Keratinocyte (primary cell): Measurements from ENCODE around the gene POLE2.
"Not testable (repeated sequence)": the region's sequence is repeated elsewhere in the genome, so short reads cannot be mapped to it uniquely, and the experiment has no call there.

Source experiments
- EZH2 ChIP-seq: IDR thresholded peaks from one replicate; pipeline ENCODE4 v1.6.1; 2012; ENCODE audit warnings: inconsistent platforms, mild to moderate bottlenecking, low read length, moderate library complexity
- TF ChIP-seq, protein P1 (sequence below), 3 experiments: IDR thresholded peaks in 1 of 3; conservative IDR thresholded peaks in 1 of 3; optimal IDR thresholded peaks in 1 of 3; 2 replicates in 2 of 3; 3 replicates in 1 of 3; pipeline versions ENCODE3 to v1.5.1; 2011; ENCODE audit warnings: low read length in 3 of 3, mild to moderate bottlenecking in 3 of 3, moderate library complexity in 2 of 3, control low read depth in 1 of 3, inconsistent platforms in 1 of 3; ENCODE audit not compliant: insufficient read depth in 2 of 3; ENCODE audit errors: extremely low read depth in 1 of 3

DNA sequence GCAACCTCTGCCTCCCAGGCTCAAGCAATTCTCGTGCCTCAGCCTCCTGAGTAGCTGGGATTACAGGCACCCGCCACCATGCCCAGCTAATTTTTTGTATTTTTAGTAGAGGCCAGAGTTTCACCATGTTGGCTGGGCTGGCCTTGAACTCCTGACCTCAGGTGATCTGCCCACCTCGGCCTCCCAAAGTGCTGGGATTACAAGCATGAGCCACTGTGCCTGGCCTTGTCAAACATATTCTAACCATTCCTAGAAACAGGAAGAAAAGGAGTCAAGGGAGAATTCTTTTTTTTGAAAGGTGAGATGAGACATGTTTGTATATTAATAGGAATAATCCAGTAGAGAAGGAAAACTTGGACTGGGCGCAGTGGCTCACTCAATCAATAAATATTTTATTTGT is 16.5 kb upstream of the POLE2 start:
- TF ChIP-seq, protein P1, sequence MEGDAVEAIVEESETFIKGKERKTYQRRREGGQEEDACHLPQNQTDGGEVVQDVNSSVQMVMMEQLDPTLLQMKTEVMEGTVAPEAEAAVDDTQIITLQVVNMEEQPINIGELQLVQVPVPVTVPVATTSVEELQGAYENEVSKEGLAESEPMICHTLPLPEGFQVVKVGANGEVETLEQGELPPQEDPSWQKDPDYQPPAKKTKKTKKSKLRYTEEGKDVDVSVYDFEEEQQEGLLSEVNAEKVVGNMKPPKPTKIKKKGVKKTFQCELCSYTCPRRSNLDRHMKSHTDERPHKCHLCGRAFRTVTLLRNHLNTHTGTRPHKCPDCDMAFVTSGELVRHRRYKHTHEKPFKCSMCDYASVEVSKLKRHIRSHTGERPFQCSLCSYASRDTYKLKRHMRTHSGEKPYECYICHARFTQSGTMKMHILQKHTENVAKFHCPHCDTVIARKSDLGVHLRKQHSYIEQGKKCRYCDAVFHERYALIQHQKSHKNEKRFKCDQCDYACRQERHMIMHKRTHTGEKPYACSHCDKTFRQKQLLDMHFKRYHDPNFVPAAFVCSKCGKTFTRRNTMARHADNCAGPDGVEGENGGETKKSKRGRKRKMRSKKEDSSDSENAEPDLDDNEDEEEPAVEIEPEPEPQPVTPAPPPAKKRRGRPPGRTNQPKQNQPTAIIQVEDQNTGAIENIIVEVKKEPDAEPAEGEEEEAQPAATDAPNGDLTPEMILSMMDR (optimal IDR thresholded peaks at IDR 0.05 in 1 of 3, IDR thresholded peaks at IDR 0.05 in 1 of 3, conservative IDR thresholded peaks at IDR 0.05 in 1 of 3; ENCODE audit: extremely low read depth in 1 of 3, insufficient read depth in 2 of 3, low read length in 3 of 3), result not testable (repeated sequence)
- TF ChIP-seq EZH2, result not testable (repeated sequence)
